Activated naive CD4-positive, alpha-beta T cell treated with anti-CD3 and anti-CD28 coated beads for 36 hours (primary cell): ENCODE data around the gene GNAQ. TPM values are rescaled to one million over a fixed set of nuclear protein-coding genes. Genes with fewer than 3 reads are reported as not detected.

ENCODE experiments used
- CTCF ChIA-PET: fragments of 350-600 bp; sonication (Branson Sonifier 250); formaldehyde crosslinking; loops from one replicate; lab custom pipeline; 2021; ENCODE audit warnings: antibody characterized with exemption; lab: Charles Lee
- DNase-seq: peaks from one replicate; pipeline ENCODE4 v3.0.0-alpha.2; 2020
- H3K27ac Mint-ChIP-seq: one replicate; pipeline ENCODE4 v1.8.0; 2021; ENCODE audit warnings: mild to moderate bottlenecking, mixed read lengths
- H3K27me3 Mint-ChIP-seq: one replicate; pipeline ENCODE4 v1.8.0; 2021; ENCODE audit warnings: low read depth, mixed read lengths
- H3K36me3 Mint-ChIP-seq: one replicate; pipeline ENCODE4 v1.8.0; 2021; ENCODE audit warnings: low read depth, mixed read lengths
- H3K4me1 Mint-ChIP-seq: one replicate; pipeline ENCODE4 v1.8.0; 2021; ENCODE audit warnings: low read depth, mixed read lengths
- H3K4me3 Mint-ChIP-seq: one replicate; pipeline ENCODE4 v1.8.0; 2021; ENCODE audit warnings: mild to moderate bottlenecking, moderate library complexity, mixed read lengths
- H3K9me3 Mint-ChIP-seq: one replicate; pipeline ENCODE4 v1.8.0; 2021; ENCODE audit warnings: mixed read lengths
- intact Hi-C: fragments of 100-400 bp; cut with micrococcal nuclease; formaldehyde crosslinking; loops from one replicate; pipeline ENCODE4 v1.15.1; 2023
- total RNA-seq, 2 experiments: library from RNA; stranded (reverse); gene quantifications; one replicate each; pipeline ENCODE4 v1.2.3, GENCODE V29; 2021

Gene GNAQ
- total RNA-seq, 2 experiments from 2014 or later: 22.4 to 22.7 TPM

DNA sequence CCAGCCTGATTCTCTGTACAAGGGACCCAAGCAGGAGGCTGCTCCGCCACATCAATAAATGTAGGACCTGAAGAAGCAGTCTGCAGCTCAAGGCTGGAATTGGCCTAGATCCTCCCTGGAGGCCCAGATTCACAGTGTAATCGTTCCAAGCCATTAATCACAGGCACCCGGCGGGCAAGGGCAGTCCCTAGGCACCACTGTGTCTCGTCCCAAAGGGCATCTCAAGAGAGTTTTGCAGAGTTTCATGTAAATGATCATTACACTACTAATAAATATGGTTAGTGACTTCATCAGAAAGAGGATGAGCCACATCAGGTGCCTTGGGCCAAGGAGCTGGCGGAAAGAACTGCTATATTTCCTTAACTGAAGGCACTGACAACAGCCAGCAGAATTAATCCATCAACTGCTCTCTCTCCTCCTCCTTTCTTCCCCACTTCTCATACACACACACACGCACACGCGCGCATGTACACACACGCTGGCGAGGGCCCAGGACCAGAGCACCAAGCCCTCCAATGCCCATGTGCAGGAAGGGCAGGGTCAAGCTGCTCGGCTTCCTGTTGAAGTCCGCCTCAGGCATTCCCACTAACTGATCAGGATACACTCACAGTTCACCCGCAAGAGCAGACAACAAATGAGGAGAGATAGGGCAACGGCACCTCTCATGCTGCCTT lies 33.9 kb downstream of the GNAQ start:
- no peak for DNase-seq
- Mint-ChIP-seq H3K4me1 (peaks cover 44% of the 10 kb centered on the region), H3K9me3 (no peaks in the 10 kb centered on the region), H3K4me3 (no peak overlapping the region), H3K27me3 (no peaks in the 10 kb centered on the region), H3K36me3 (peaks cover 8% of the 10 kb centered on the region), H3K27ac (no peak overlapping the region)
- CTCF ChIA-PET: interaction anchor here (1.5 kb wide), 1 partner anchor 20 kb away, joined by 4 read pairs; no protein-coding TSS in a partner anchor
- intact Hi-C loops: no loop called here

DNA sequence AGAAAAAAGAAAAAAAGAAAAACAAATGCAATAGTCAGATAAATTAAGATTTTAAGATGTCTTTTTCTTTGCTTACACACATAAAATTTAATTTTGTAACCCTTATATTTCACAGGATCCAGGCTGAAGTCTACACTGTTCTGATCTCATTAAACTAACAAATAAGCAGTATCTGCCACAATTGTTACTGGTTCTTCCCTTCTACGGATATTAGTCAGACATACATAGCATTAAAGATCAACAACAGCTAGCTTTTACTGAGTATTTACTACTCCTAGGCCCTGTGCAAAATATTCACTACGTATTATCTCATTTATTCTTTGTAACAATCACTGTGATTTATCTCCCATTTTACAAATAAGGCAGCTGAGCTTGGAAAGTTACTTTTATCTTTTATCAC lies 34.9 kb downstream of the GNAQ start:
- H3K4me3 Mint-ChIP-seq: no peak overlapping the region

DNA sequence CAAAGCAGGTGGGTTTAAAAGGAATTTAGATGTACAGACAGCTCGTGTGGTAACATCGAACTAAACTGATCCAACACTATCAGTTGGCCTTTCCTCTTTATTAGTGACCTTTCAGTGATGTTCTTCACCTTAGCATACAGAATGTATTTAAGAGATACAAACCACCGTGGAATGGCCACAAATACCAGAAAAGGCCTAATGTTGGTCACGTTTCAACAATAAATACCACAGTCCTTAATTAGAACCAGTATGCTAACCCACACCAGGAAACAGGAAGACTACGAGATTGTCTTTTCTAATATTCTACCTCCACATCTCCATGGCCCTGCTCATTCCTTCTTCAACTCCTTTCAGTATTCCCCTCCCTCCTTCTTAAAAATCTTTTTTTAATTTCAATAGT lies 40.4 kb downstream of the GNAQ start:
- no peak for DNase-seq
- peaks cover 32% of the 10 kb centered on the region for H3K4me1 Mint-ChIP-seq
- no peaks in the 10 kb centered on the region for H3K9me3 Mint-ChIP-seq
- H3K36me3 Mint-ChIP-seq: peaks cover 6% of the 10 kb centered on the region
- intact Hi-C loops: no loop called here
- CTCF ChIA-PET: interaction anchor here (0.9 kb wide), 1 partner anchor 12 kb away, joined by 3 read pairs; no protein-coding TSS in a partner anchor
- no peak overlapping the region for H3K27ac Mint-ChIP-seq
- no peak overlapping the region for H3K4me3 Mint-ChIP-seq
- H3K27me3 Mint-ChIP-seq: no peaks in the 10 kb centered on the region

More for the DNA sequence above, 34.9 kb downstream of the GNAQ start:
- no peak for DNase-seq
- Mint-ChIP-seq H3K9me3 (no peaks in the 10 kb centered on the region), H3K4me1 (peaks cover 33% of the 10 kb centered on the region), H3K36me3 (peaks cover 12% of the 10 kb centered on the region), H3K27me3 (no peaks in the 10 kb centered on the region), H3K27ac (no peak overlapping the region)
- intact Hi-C loops: no loop called here
- CTCF ChIA-PET: interaction anchor here (1.5 kb wide), 1 partner anchor 19 kb away, joined by 4 read pairs; no protein-coding TSS in a partner anchor

DNA sequence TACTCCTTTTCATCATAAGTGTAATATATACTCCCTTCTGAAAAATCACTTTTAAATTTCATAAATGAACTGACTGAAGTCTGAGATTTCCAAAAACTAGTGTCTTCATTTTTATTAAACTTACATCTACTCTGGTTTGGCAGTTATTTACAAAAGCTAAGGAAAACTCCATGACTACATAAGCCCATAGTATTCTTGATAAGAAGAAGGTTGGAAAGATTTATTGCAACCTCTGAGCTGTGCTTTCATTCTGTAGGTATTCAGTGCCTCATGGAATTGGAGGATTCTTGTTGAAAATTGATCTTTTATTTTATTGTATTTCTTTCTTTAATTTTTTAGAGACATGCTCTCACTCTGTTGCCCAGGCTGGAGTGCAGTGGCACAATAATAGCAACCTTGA lies 41.7 kb downstream of the GNAQ start:
- CTCF ChIA-PET: interaction anchor here (1.8 kb wide), 1 partner anchor 45 kb away, joined by 4 read pairs; no protein-coding TSS in a partner anchor
- Mint-ChIP-seq H3K27ac (no peak overlapping the region), H3K36me3 (peaks cover 3% of the 10 kb centered on the region), H3K4me1 (peaks cover 35% of the 10 kb centered on the region), H3K9me3 (no peaks in the 10 kb centered on the region), H3K4me3 (no peak overlapping the region), H3K27me3 (no peaks in the 10 kb centered on the region)
- no peak for DNase-seq
- intact Hi-C loops: no loop called here

DNA sequence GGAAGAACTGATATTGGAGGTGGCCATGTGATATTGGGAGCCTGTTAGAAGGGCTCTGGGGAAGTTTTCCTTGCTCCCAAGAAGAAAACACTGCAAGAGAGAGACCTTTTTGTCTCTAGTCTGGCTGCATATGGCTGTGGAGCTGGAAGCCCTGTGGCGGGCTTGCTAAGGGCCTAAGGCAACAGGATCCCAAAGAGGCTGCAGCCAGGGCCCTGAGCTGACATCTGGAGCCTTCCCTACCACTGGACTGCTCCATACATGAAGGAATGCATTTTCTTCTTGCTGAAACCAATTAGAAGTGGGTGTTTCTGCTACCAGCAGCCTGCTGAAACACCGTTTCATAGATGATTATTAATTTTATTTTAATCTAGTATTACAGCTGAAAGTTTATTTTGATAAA lies 42.2 kb downstream of the GNAQ start:
- Mint-ChIP-seq H3K36me3 (peaks cover 3% of the 10 kb centered on the region), H3K4me1 (peaks cover 38% of the 10 kb centered on the region), H3K4me3 (no peak overlapping the region), H3K27me3 (no peaks in the 10 kb centered on the region), H3K27ac (no peak overlapping the region), H3K9me3 (no peaks in the 10 kb centered on the region)
- no peak for DNase-seq
- CTCF ChIA-PET: interaction anchor here (0.5 to 1.8 kb wide), 2 partner anchors 12 to 45 kb away, joined by 3 to 4 read pairs; no protein-coding TSS in a partner anchor
- intact Hi-C loops: no loop called here

DNA sequence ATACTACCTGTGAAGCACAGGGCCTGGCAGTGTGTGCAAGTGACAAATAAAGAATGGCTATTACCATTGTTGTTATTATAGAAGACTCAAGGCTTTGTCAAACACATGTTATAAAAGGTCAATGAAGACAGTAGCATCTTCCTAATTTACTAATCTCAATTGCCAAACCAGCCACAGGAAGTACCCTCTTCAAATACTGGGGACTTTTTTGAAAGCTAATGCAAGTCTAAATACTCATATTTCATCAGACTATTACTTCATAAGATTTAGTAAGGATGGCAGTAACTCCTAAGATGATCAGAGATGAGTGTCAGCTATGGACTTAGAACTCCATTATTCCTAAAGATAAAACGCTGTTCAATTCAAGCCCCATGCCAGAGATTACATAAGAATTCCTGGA lies 43.0 kb downstream of the GNAQ start:
- CTCF ChIA-PET: interaction anchor here (0.5 to 1.8 kb wide), 2 partner anchors 46 to 64 kb away, joined by 3 to 4 read pairs; no protein-coding TSS in a partner anchor
- intact Hi-C loops: no loop called here
- H3K4me3 Mint-ChIP-seq: no peak overlapping the region
- H3K9me3 Mint-ChIP-seq: no peaks in the 10 kb centered on the region
- H3K27me3 Mint-ChIP-seq: no peaks in the 10 kb centered on the region
- H3K27ac Mint-ChIP-seq: no peak overlapping the region
- peaks cover 3% of the 10 kb centered on the region for H3K36me3 Mint-ChIP-seq
- H3K4me1 Mint-ChIP-seq: peaks cover 42% of the 10 kb centered on the region
- DNase-seq: no peak

DNA sequence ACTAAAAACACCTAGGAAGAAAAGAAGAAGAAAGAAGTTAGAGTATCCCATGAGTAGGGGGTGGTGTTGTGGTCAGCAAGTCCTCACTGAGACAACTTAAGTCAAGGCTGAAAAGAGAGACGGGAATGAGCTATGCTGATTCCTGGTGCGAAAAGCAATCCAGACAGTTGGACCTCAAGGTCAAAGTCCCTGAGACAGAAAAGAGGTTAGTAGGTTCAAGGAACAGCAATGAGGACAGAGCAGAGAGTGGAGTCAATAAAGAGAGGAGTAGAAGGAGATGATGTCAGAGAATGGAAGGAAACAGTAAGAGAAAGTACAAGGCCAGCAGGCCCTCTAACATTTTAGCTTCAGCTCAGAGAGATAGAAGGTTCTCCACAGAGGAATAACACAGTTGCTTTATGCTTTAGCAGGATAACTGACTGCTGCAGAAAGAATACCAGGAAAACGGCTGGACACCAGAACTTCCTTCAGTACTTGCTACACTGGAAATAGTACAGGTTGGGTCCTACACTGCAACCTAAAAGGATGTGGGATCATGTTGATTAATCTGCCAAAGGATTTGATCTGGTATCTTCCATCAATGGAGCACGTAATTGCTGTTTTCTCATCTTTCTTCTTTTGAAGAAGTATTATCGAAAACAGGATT lies 43.6 kb downstream of the GNAQ start:
- CTCF ChIA-PET: interaction anchor here (0.5 kb wide), 1 partner anchor 65 kb away, joined by 3 read pairs; no protein-coding TSS in a partner anchor
- H3K4me3 Mint-ChIP-seq: no peak overlapping the region
- no peaks in the 10 kb centered on the region for H3K9me3 Mint-ChIP-seq
- DNase-seq: no peak
- peaks cover 48% of the 10 kb centered on the region for H3K4me1 Mint-ChIP-seq
- no peak overlapping the region for H3K27ac Mint-ChIP-seq
- no peaks in the 10 kb centered on the region for H3K27me3 Mint-ChIP-seq
- intact Hi-C loops: no loop called here
- peaks cover 3% of the 10 kb centered on the region for H3K36me3 Mint-ChIP-seq

DNA sequence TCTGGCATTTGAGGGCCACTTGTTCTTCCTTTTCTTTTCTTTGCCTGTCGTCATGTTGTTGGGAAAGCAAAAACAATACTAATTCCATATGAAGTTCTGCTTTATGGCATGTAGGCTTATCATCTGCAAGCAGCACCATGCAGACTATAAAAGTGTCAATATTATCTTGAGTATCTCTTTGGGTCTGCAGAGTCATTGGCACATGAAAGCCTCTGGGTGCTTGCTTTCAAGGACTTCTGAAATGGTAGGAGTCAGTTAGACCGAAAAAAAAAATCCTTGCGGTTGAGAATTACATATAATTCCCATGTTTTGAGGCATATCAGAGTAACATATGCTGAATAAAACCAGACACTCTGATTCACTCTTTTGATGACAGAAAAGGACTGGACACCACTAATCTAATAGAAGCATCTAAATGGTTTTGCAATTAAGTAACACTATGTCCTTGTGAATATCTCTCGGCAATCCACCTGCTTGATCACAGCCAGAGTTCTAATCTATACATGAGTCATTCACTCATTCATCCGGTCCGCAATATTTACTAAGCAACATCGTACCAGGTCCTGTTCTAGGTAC lies 44.4 kb downstream of the GNAQ start:
- H3K4me3 Mint-ChIP-seq: no peak overlapping the region
- H3K27ac Mint-ChIP-seq: no peak overlapping the region
- no peak for DNase-seq
- CTCF ChIA-PET: no interaction called here
- H3K9me3 Mint-ChIP-seq: no peaks in the 10 kb centered on the region
- no peaks in the 10 kb centered on the region for H3K27me3 Mint-ChIP-seq
- intact Hi-C loops: no loop called here
- peaks cover 3% of the 10 kb centered on the region for H3K36me3 Mint-ChIP-seq
- peaks cover 56% of the 10 kb centered on the region for H3K4me1 Mint-ChIP-seq

DNA sequence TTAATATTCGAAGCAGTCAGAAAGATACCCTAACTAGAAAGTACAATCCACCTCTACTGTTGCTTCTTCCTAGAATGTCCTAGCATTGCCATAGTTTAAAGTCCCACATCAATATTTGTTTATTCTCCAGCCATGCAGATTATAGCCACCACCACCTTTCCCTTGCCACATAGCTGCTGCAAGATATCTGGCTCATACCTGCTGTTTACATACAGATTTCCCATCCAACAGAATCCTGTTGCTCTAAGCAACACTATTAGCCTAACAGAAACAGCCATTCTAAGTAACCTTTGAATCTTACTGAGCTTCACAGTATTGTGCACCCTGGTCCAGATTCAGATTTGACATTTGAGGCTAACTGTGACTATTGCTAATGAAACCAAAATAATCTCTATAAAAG lies 45.6 kb downstream of the GNAQ start:
- no peak overlapping the region for H3K4me3 Mint-ChIP-seq
- H3K27ac Mint-ChIP-seq: no peak overlapping the region
- intact Hi-C loops: no loop called here
- no peaks in the 10 kb centered on the region for H3K9me3 Mint-ChIP-seq
- no peaks in the 10 kb centered on the region for H3K36me3 Mint-ChIP-seq
- H3K27me3 Mint-ChIP-seq: no peaks in the 10 kb centered on the region
- DNase-seq: no peak
- peaks cover 67% of the 10 kb centered on the region for H3K4me1 Mint-ChIP-seq
- CTCF ChIA-PET: interaction anchor here (0.7 to 1.0 kb wide), 3 partner anchors 10 to 529 kb away, joined by 3 to 6 read pairs (median 3); no protein-coding TSS in a partner anchor

DNA sequence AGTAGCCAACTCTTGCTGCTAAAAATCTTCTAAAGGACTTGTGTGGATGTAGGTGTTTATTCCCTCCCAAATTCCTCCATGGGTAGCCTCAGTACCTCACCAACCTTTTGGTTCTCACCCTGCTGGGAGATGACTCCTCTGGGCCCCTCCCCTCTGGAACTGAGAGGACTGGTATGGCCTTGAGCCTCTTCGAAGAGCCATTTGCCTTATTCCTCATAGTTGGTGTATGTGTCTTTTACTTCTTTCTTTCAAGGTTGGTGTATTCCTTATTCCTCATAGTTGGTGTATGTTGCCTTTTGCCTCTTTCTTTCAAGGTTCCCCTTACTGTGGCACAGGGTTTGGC lies 48.3 kb downstream of the GNAQ start:
- DNase-seq: peak; percentile 15
- intact Hi-C loops: no loop called here
- Mint-ChIP-seq H3K27me3 (no peaks in the 10 kb centered on the region), H3K36me3 (no peaks in the 10 kb centered on the region), H3K4me3 (no peak overlapping the region), H3K27ac (no peak overlapping the region), H3K4me1 (peaks cover 81% of the 10 kb centered on the region), H3K9me3 (no peaks in the 10 kb centered on the region)
- CTCF ChIA-PET: interaction anchor here (1.2 kb wide), 1 partner anchor 52 kb away, joined by 5 read pairs; no protein-coding TSS in a partner anchor

DNA sequence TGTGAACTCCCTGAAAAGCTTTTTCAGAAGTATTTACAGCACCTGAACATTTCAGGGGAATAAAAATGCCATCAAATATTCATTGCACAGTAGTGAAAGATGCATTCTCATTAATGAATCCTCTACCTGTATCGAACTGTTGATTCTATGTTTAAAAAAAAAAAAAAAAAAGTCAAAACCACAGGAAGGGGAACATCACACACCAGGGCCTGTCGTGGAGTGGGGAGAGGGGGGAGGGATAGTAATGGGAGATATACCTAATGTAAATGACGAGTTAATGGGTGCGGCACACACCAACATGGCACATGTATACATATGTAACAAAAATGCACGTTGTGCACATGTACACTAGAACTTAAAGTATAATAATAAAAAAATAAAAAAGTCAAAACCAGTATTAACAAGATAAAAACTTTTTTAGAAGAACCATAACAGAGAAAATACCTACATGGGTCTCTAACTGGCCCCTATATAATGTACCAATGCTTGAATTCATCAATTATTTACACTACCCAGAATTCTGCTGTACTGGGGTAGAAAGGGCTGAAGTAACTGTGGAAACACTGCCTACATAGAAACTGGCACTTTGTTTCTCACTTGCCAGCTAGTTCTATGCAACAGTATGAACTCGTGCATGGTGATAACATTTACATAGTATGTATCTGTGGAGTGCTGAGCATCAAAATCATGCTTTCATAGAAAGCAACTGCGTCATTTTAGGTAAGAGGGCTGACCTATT lies 48.9 kb downstream of the GNAQ start:
- H3K4me1 Mint-ChIP-seq: peaks cover 81% of the 10 kb centered on the region
- DNase-seq: no peak
- no peaks in the 10 kb centered on the region for H3K9me3 Mint-ChIP-seq
- CTCF ChIA-PET: interaction anchor here (1.2 to 2.4 kb wide), 2 partner anchors 52 to 53 kb away, joined by 5 to 16 read pairs; no protein-coding TSS in a partner anchor
- no peak overlapping the region for H3K27ac Mint-ChIP-seq
- H3K36me3 Mint-ChIP-seq: no peaks in the 10 kb centered on the region
- no peak overlapping the region for H3K4me3 Mint-ChIP-seq
- intact Hi-C loops: no loop called here
- H3K27me3 Mint-ChIP-seq: no peaks in the 10 kb centered on the region

DNA sequence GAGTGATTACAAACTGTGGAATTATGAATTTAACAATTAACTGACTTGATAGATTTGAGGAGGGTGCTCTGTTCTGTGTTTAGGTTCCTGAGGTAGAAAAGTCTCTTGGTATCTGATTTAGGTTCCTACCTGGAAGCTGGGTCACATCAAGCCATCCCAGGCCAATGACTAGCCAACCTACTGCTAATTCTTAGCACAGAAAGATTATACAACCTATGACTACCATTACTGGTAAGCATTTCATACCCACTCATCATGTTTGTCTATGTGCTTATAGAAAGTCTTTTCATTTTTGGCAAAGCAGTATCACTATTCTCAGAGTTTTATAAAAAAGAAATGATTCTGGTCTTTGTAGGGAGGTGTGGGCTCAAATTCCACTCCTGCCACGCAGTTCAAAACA lies 49.7 kb downstream of the GNAQ start:
- Mint-ChIP-seq H3K36me3 (no peaks in the 10 kb centered on the region), H3K27ac (no peak overlapping the region), H3K27me3 (no peaks in the 10 kb centered on the region), H3K4me1 (peaks cover 81% of the 10 kb centered on the region), H3K9me3 (no peaks in the 10 kb centered on the region), H3K4me3 (no peak overlapping the region)
- CTCF ChIA-PET: interaction anchor here (2.4 kb wide), 1 partner anchor 53 kb away, joined by 16 read pairs; no protein-coding TSS in a partner anchor
- intact Hi-C loops: no loop called here
- no peak for DNase-seq
